Iris pigment epithelial cell (primary cell): ENCODE results near the gene MYO6.
A peak's percentile ranks its signal among the peaks of the same experiment; 100 is the strongest.

Source experiments
- DNase-seq: peaks from one replicate; pipeline ENCODE4 v3.0.0-alpha.2; 2011; ENCODE audit warnings: low read depth

Gene MYO6

DNA sequence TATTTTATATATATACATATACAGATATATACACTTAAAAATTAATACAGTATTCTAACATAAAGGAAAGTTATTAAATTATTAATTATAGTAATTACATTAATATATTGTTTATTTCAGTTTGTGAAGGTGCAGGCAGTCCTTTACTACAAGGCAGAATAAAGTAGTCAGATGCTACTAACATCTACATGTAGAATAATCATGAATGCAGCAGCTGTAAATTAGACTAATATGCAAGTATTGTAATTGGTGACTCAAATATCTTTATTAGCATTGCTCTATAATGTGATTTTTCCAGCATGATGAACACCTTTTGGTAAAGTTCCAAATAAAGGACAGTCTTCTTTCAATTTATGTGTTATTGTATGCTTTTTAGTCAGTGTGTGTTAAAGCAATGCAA, 17.3 kb downstream of the MYO6 start:
- no peak for DNase-seq

DNA sequence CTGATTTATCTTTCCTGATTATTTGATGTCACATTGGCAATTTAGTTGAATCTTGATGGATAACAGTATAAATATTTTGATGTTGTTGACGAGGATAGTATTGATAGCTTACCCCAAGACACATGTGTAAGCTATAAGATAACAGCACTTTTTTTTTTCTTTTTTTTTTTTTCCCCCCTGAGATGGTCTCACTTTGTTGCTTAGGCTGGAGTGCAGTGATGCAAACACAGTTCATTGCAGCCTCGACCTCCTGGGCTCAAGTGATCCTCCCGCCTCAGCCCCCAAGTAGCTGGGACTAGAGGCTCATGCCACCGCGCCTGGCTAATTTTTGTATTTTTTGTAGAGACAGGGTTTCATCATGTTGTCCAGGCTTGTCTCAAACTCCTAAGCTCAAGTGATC, 21.8 kb downstream of the MYO6 start:
- DNase-seq, result no peak

DNA sequence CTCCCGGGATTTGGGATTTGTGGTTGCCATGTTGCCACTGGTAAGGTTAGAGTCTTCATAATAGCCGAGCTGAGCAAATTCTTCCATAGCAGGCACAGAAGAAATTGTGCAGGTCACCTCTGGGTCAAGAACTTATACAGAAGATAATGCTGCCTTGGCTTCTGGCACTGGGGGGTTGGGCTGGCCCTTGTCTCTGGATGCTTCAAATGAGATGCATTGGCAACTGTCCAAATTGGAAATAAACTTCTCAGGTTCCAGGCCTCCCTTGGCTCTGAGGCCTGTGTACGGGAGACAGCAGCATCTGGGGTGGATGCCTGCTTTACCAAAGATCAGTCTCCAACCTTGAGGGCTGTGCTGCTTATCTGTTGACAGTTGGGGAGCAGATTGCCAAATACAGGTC, 26.2 kb downstream of the MYO6 start:
- DNase-seq, result peak; percentile 69

- no peak for DNase-seq
Observed at GRCh38 chr6:75776461-75776860, 27.4 kb downstream of the MYO6 start.

DNA sequence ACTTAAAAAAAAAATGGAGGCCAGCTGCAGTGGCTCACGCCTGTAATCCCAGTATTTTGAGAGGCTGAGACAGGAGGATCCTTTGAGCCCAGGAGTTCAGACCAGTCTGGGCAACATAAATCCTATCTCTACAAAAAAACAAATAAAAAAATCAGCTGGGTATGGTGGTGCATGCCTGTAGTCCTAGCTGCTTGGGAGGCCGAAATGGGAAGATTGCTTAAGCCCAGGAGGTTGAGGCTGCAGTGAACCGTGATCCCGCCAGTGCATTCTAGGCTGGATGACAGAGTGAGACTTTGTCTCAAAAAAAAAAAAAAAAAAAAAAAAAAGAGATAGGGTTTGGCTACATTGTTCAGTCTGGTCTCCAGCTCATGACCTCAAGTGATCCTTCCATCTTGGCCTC, 29.7 kb downstream of the MYO6 start:
- no peak for DNase-seq

DNA sequence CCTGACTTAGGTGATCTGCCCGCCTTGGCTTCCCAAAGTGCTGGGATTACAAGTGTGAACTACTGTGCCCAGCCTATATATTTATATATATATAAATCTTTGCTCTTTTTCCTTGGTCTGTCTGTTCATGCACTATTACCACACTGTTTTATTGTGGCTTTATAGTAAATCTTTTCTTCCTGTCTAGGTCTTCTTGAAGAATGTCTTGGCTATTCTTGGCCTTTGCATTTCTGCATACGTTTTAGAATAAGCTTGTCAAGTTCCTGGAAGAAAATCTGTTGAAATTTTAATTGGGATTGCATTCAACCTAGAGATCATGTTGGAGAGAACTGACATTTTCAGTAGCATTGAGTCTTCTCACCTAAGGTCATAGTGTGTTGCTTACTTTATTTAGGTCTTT, 37.1 kb downstream of the MYO6 start:
- DNase-seq, result peak; percentile 21

GRCh38 chr6:75788894-75789293, 39.9 kb downstream of the MYO6 start:
- DNase-seq, result no peak

GRCh38 chr6:75791881-75792280, 42.8 kb downstream of the MYO6 start:
- DNase-seq, result peak; percentile 12

GRCh38 chr6:75794351-75794846, 45.4 kb downstream of the MYO6 start:
- DNase-seq, result no peak

DNA sequence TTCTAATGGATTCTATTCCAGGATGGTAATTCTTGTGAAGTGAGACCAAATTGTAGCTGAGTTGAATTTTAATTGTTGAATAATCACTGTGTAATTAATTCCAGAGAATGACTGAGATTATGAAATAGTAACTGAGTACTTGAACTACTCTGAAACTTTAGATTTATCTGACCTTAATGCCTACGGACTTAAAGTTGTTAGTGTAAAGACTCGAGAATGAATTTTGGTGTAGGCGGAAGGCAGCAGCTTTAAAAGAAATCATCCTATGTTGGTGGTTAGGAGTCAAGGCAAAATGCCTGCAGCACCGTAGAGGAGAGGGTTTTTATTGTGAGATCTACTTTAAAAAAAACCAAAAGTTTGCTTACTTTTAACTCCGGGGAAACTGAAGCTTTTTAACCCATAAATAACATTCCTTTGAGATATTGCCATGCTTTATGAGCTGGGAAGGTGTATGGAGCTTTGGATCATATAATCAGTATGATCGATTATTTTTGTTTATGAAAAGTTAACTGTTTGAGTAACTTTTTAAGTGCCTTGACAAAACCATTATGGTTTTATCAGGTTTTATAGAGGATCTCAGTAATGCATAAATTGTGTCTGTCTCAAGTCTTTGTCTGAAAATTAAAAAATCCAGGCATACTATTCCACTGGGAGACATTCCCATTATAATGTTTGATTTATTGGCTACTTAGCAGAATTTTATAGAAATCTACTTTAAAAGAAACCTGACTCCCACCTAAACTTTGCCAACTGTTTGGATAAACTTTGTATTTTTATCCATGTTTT, 46.1 kb downstream of the MYO6 start:
- peak; percentile 12 for DNase-seq

- DNase-seq, result no peak
Observed at GRCh38 chr6:75796723-75797122, 47.7 kb downstream of the MYO6 start.

- no peak for DNase-seq
Observed at GRCh38 chr6:75800133-75800532, 51.1 kb downstream of the MYO6 start.

DNA sequence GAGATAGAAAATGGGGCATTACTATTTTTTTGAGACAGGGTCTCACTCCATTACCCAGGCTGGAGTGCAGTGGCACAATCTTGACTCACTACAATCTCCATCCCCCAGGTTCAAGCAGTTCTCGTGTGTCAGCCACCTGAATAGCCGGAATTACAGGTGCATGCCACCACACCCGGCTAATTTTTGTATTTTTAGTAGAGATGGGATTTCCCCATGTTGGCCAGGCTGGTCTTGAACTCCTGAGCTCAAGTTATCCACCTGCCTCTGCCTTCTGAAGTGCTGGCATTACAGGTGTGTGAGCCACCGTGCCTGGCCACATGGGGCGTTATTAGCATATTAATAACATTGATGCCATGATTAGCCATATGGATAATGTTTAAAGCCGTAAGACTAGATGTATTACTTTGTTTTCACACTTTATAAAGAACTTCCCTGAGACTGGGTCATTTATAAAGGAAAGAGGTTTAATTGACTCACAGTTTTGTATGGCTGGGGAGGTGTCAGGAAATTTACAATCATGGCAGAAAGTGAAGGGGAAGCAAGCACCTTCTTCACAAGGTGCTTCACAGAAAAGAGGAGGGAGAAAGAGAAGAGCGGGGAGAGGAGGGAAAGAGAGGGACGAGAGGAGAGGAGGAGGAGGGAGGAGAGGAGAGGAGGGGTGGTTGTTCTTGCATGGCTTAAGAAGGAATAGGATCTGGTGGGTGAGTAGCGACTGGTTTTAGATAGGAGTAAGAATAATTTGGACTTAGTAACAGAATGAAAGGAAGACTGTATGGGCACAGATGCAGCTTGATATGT, 51.9 kb downstream of the MYO6 start:
- no peak for DNase-seq

DNA sequence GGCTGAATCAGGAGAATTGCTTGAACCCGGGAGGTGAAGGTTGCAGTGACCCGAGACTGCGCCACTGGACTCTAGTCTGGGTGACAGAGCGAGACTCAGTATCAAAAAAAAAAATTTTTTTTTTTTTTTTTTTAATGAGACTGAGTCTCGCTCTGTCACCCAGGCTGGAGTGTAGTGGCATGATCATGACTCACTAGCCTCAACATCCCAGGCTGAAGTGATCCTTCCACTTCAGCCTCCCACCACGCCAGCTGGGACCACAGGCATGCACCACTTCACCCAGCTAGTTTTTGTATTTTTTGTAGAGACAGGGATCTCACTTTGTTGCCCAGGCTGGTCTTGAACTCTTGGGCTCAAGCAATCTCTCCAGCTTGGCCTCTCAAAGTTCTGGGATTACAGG, 53.3 kb downstream of the MYO6 start:
- peak; percentile 34 for DNase-seq

DNA sequence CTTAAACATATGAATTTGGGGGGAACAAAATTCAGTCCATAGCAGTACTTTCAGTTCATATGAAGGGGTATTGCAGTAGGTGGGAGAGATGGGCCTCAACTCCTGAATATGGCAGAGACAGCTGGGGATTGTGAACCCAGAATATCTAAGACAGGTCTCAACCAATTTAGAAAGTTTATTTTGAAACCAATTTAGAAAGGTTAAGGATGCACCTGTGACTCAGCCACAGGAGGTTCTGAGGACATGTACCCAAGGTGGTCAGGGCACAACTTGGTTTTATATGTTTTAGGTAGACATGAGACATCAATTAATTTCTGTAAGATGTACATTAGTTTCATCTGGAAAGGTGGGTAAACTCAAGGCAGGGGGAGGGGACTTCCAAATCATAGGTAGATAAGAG, 59.5 kb downstream of the MYO6 start:
- no peak for DNase-seq

DNA sequence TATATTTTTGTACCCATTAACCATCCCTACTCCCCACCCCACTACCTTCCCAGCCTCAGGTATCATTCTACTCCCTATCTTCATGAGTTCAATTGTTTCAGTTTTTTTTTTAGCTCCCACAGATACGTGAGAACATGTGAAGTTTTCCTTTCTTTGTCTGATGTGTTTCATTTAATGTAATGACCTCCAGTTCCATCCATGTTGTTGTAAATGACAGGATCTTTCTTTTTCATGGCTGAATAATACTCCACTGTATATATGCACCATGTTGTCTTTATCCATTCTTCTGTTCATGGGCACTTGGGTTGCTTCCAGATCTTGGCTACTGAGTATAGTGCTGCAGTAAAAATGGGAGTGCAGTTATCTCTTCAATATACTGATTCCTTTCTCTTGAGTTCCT, 63.5 kb downstream of the MYO6 start:
- DNase-seq, result no peak

- no peak for DNase-seq
Observed at GRCh38 chr6:75813476-75814250, 64.6 kb downstream of the MYO6 start.

DNA sequence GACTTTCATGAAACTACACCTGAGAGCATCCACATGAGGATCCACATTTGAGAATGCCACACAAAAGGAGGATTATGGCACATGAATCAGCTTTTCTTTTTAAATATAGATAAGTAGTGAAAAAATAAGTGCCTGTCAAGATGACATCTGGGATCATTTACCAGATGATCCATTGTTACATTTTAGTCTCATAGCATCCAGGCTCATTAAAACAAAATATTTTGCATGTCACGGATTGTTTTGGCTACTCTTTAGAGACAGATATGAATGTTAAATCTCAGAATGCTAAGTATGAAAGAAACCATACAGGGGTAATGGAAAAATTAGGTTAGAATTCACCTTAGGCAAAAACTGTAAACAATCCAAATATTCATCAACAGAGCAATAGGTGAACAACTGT, 66.7 kb downstream of the MYO6 start:
- DNase-seq, result no peak

DNA sequence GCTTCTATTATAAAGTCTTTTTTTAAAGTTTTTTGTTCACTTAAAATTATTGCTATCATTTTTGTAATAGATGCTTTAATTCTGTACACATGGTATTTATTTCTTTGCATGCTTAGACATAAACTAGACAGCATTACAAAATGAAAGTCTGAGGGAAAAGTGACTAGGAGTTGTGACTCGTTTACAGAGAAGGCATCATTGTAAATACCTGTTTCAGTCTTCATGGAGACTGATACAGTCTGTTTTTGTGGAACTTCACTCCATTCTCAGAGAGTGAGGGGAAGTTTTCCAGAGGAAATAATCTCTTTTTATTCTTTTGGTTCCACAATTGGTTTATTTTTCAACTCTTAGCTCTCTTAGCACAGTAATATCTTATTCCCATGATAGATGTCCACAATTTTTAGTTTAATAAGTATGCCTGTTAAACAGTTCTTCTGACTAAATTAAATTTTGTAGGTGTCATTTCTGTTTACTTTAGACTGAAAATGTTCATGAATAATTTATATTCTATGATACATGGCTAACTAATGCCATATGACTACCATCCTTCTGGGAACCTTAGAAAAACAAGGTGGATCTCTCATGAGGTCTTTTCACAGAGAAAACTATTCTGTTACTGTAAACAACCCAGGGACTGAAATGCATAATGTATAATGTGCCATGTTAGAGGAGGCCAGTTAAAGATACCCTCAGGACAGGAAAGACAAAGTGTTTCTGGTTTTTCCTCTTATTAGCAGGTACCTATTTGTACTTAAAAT, 69.2 kb downstream of the MYO6 start:
- DNase-seq, result peak; percentile 42

DNA sequence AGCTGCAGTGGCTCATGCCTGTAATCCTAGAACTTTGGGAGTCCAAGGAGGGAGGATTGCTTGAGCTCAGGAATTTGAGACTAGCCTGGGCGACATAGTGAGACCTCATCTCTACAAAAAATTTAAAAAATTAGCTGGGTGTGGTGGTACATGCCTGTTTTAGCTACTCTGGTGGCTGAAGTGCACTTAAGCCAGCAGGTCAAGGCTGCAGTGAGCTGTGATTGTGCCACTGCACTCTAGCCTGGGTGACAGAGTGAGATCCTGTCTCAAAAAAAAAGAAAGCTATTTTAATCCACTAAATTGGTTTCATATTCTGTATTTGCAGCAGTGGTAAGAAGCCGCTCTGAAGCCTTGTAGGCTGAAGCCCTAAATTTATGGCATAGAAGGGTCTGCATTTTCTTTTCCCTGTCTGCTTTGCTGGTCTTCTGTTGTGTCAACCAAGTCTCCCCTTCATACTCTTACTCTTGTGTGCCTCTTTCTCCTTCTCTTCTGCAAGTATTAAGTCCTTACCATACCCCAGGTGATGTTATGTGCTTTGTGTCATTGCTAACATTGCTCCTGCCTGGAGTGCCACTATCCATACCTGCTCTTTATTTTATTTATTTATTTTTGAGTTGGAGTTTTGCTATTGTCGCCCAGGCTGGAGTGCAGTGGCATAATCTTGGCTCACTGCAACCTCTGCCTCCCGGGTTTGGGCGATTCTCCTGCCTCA, 70.9 kb downstream of the MYO6 start:
- DNase-seq, result no peak

DNA sequence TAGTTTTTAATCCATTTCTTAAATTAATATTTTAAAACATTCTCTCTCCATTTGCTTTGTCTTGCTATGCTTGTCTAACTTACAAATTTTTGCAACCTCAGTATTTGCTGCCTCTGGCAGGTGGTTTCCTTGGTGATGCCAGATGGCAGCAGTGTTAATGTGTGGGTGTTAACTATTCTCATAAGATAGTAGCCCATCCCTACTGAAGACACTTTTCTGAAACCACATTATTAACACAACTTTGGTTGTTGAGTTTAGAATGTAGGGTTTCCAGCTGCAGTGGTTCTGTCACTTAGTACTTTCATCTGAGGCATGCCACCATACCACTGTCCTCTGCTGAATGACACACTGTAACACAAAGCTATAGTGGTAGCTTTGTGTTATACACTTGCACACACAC, 75.1 kb downstream of the MYO6 start:
- DNase-seq, result no peak
